Liver (tissue), 3 donors: Measurements from ENCODE around the gene CPLX1.

Experiments used
- EGR1 ChIP-seq, 2 donors: IDR thresholded peaks; 2 replicates each; pipeline ENCODE4 v1.6.1; 2016 to 2018; ENCODE audit warnings: antibody characterized with exemption in 2 of 2, low read depth in 2 of 2
- GABPA ChIP-seq, 2 donors: IDR thresholded peaks in 1 of 2; conservative IDR thresholded peaks in 1 of 2; 2 replicates each; pipeline ENCODE4 v1.6.1; 2016; ENCODE audit warnings: antibody characterized with exemption in 2 of 2, mild to moderate bottlenecking in 1 of 2, moderate library complexity in 1 of 2
- RAD21 ChIP-seq, 2 donors: IDR thresholded peaks; 2 replicates each; pipeline ENCODE4 v1.6.1; 2016; ENCODE audit warnings: antibody characterized with exemption in 2 of 2, mild to moderate bottlenecking in 2 of 2
- RXRA ChIP-seq, 2 donors: IDR thresholded peaks; 2 replicates each; pipeline ENCODE4 v1.6.1; 2017 to 2018; ENCODE audit warnings: antibody characterized with exemption in 2 of 2, mild to moderate bottlenecking in 1 of 2
- SP1 ChIP-seq: IDR thresholded peaks from 2 replicates; pipeline ENCODE4 v1.6.1; 2018; ENCODE audit warnings: antibody characterized with exemption, mild to moderate bottlenecking
- TAF1 ChIP-seq: conservative IDR thresholded peaks from 2 replicates; pipeline ENCODE4 v1.6.1; 2016; ENCODE audit warnings: antibody characterized with exemption, mild to moderate bottlenecking
- YY1 ChIP-seq: IDR thresholded peaks from 2 replicates; pipeline ENCODE4 v1.6.1; 2016; ENCODE audit warnings: antibody characterized with exemption, mild to moderate bottlenecking
- TF ChIP-seq, protein P1 (sequence below): fragments of 150-350 bp; IDR thresholded peaks from 2 replicates; pipeline ENCODE4 v1.5.1; 2017; ENCODE audit warnings: improper control_type of control experiment, low read depth, low read length; ENCODE audit not compliant: missing input control
- TF ChIP-seq, protein P2 (sequence below): IDR thresholded peaks from 2 replicates; pipeline ENCODE4 v1.6.1; 2016; ENCODE audit warnings: antibody characterized with exemption, mild to moderate bottlenecking
- TF ChIP-seq, protein P3 (sequence below): IDR thresholded peaks from 2 replicates; pipeline ENCODE4 v1.6.1; 2016; ENCODE audit warnings: antibody characterized with exemption
- donor health status: healthy.
- donor health status: healthy.

DNA sequence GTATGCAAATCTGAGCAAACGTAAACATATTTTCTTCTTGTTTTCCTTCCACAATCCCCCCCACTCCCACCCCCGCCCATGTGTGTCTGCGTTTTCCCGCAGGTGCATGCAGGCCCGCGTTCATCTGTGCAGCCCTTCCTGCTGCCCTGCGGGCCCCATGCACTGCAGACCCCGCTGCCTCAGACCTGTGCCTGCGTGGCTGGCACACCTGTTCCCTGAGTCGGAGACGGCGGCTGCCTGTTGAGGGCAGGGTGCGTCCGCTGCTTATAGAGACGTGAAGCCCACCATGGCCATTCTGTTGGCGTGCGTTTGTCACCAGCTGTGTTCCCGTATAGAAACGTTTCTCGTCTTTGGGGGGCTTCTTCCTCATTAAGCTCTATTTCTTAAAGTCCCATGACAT is 68.8 kb downstream of the CPLX1 start:
- TF ChIP-seq, protein P1, sequence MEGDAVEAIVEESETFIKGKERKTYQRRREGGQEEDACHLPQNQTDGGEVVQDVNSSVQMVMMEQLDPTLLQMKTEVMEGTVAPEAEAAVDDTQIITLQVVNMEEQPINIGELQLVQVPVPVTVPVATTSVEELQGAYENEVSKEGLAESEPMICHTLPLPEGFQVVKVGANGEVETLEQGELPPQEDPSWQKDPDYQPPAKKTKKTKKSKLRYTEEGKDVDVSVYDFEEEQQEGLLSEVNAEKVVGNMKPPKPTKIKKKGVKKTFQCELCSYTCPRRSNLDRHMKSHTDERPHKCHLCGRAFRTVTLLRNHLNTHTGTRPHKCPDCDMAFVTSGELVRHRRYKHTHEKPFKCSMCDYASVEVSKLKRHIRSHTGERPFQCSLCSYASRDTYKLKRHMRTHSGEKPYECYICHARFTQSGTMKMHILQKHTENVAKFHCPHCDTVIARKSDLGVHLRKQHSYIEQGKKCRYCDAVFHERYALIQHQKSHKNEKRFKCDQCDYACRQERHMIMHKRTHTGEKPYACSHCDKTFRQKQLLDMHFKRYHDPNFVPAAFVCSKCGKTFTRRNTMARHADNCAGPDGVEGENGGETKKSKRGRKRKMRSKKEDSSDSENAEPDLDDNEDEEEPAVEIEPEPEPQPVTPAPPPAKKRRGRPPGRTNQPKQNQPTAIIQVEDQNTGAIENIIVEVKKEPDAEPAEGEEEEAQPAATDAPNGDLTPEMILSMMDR, result no peak
- TF ChIP-seq RAD21 (IDR thresholded peaks at IDR 0.05) (no peak), YY1 (no peak), GABPA (IDR thresholded peaks at IDR 0.05 in 1 of 2, conservative IDR thresholded peaks at IDR 0.05 in 1 of 2) (no peak), TAF1 (no peak), SP1 (no peak), EGR1 (IDR thresholded peaks at IDR 0.05; ENCODE audit: low read depth in 2 of 2) (no peak), RXRA (IDR thresholded peaks at IDR 0.05) (no peak)
- TF ChIP-seq, protein P2, sequence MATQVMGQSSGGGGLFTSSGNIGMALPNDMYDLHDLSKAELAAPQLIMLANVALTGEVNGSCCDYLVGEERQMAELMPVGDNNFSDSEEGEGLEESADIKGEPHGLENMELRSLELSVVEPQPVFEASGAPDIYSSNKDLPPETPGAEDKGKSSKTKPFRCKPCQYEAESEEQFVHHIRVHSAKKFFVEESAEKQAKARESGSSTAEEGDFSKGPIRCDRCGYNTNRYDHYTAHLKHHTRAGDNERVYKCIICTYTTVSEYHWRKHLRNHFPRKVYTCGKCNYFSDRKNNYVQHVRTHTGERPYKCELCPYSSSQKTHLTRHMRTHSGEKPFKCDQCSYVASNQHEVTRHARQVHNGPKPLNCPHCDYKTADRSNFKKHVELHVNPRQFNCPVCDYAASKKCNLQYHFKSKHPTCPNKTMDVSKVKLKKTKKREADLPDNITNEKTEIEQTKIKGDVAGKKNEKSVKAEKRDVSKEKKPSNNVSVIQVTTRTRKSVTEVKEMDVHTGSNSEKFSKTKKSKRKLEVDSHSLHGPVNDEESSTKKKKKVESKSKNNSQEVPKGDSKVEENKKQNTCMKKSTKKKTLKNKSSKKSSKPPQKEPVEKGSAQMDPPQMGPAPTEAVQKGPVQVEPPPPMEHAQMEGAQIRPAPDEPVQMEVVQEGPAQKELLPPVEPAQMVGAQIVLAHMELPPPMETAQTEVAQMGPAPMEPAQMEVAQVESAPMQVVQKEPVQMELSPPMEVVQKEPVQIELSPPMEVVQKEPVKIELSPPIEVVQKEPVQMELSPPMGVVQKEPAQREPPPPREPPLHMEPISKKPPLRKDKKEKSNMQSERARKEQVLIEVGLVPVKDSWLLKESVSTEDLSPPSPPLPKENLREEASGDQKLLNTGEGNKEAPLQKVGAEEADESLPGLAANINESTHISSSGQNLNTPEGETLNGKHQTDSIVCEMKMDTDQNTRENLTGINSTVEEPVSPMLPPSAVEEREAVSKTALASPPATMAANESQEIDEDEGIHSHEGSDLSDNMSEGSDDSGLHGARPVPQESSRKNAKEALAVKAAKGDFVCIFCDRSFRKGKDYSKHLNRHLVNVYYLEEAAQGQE, result no peak
- TF ChIP-seq, protein P3, sequence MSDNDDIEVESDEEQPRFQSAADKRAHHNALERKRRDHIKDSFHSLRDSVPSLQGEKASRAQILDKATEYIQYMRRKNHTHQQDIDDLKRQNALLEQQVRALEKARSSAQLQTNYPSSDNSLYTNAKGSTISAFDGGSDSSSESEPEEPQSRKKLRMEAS, result no peak
